BJ (cell line): ENCODE data around the gene GMCL2. TPM values are rescaled to one million over a fixed set of nuclear protein-coding genes. Genes with fewer than 3 reads are reported as not detected.

Experiments used
- CTCF ChIA-PET: fragments of 350-600 bp; formaldehyde crosslinking; extraction: SDS; loops from one replicate; lab custom pipeline; 2021; ENCODE audit warnings: antibody characterized with exemption, inconsistent platforms; lab: Yijun Ruan, JAX
- POLR2A ChIA-PET: fragments of 300-600 bp; sonication (Branson Sonifier 250); formaldehyde crosslinking; extraction: SDS; loops from one replicate; lab custom pipeline; 2021; ENCODE audit warnings: antibody characterized with exemption; lab: Charles Lee
- DNase-seq: peaks from one replicate; pipeline ENCODE4 v3.0.0-alpha.2; 2011; ENCODE audit warnings: low read depth
- H3K27me3 ChIP-seq: 2 replicates; pipeline ENCODE4 v1.6.0; 2011; ENCODE audit warnings: low read length; ENCODE audit not compliant: control insufficient read depth, insufficient read depth
- H3K36me3 ChIP-seq: 2 replicates; pipeline ENCODE4 v1.5.1; 2011; ENCODE audit warnings: low read length; ENCODE audit not compliant: control insufficient read depth, insufficient read depth
- H3K4me3 ChIP-seq: 2 replicates; pipeline ENCODE4 v1.5.1; 2011; ENCODE audit warnings: low read depth, mild to moderate bottlenecking, control low read depth, low read length
- polyA plus RNA-seq: library from polyadenylated mRNA; depleted of rRNA; stranded (reverse); fragments of >200 nt; gene quantifications from 2 replicates; pipeline ENCODE4 v1.2.3, GENCODE V29; 2011
- TF ChIP-seq, protein P1 (sequence below): IDR thresholded peaks from 2 replicates; pipeline ENCODE4 v1.5.1; 2011; ENCODE audit warnings: low read depth, mild to moderate bottlenecking, control low read depth, inconsistent platforms, low read length, moderate library complexity; ENCODE audit not compliant: insufficient read depth

The GMCL2 gene
- polyA plus RNA-seq, 1 experiment, result not detected

DNA sequence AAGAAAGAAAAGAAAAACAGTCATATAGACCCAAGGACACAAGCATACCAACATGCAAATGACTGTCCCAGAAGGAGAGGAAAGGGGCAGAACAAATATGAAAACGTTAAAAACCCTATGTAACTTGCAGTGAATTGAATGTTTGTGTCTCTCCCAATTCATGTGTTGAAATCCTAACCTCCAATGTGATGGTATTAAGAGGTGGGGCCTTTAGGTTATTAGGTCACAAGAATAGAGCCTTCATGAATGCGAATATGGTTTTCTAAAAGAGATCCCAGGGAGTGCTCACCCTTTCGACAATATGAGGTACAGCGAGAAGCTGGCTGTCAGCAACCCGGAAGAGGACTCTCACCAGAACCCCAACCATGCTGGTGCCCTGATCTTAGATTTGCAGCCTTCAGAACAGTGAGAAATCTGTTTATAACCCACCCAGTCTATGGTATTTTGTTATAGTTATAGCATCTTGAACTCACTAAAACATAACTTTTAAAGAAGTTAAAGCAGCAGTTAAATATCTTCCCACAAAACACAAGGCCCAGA, 31.1 kb upstream of the GMCL2 start:
- TF ChIP-seq, protein P1, sequence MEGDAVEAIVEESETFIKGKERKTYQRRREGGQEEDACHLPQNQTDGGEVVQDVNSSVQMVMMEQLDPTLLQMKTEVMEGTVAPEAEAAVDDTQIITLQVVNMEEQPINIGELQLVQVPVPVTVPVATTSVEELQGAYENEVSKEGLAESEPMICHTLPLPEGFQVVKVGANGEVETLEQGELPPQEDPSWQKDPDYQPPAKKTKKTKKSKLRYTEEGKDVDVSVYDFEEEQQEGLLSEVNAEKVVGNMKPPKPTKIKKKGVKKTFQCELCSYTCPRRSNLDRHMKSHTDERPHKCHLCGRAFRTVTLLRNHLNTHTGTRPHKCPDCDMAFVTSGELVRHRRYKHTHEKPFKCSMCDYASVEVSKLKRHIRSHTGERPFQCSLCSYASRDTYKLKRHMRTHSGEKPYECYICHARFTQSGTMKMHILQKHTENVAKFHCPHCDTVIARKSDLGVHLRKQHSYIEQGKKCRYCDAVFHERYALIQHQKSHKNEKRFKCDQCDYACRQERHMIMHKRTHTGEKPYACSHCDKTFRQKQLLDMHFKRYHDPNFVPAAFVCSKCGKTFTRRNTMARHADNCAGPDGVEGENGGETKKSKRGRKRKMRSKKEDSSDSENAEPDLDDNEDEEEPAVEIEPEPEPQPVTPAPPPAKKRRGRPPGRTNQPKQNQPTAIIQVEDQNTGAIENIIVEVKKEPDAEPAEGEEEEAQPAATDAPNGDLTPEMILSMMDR, result no peak
- Histone ChIP-seq H3K27me3 (no peaks in the 10 kb centered on the region), H3K4me3 (no peak overlapping the region), H3K36me3 (peaks cover 25% of the 10 kb centered on the region)
- no peak for DNase-seq
- ChIA-PET POLR2A (no interaction called here), CTCF (no interaction called here)

DNA sequence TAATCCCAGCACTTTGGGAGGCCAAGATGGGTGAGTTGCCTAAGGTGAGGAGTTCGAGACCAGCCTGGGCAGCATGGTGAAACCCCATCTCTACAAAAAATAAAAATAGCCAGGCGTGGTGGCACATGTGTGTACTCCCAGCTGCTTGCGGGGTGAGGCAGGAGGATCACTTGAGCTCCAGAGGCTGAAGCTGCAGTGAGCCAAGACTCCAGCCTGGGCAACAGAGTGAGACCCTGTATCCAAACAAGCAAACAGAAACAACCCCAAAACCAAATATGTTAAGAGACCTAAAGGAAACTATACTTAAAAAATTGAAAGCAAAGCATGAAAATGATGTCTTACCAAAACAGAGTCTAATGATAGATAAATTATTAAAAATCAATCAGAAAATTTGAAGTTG, 29.6 kb upstream of the GMCL2 start:
- Histone ChIP-seq H3K4me3 (no peak overlapping the region), H3K36me3 (peaks cover 32% of the 10 kb centered on the region), H3K27me3 (no peaks in the 10 kb centered on the region)
- no peak for DNase-seq
- POLR2A ChIA-PET, result no interaction called here
- TF ChIP-seq, protein P1, result no peak
- CTCF ChIA-PET, result interaction anchor here (0.6 kb wide), 1 partner anchor 13 kb away, joined by 3 read pairs; no protein-coding TSS in a partner anchor

DNA sequence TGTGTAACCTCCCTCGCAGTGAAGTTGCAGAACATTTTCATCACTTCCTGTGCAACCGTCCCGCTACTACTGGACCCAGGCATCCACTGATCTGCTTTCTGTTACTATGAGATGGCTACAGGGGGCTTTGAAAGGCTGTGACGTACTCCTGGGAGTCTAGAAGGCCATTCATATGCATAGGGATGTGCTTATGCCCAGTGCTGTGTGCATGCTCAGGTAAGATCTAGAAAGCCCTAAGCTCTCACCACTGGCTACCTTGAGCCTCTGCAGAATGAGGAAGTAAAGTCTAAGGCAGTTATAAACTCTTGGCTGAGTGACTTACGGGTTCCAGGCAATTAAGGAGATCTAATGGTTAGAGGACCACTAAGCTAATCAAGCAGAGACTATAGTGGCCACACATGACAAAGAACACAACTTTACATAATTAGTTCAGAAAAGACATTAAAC, 28.9 kb upstream of the GMCL2 start:
- Histone ChIP-seq H3K4me3 (no peak overlapping the region), H3K27me3 (no peaks in the 10 kb centered on the region), H3K36me3 (peaks cover 34% of the 10 kb centered on the region)
- no peak for DNase-seq
- POLR2A ChIA-PET, result no interaction called here
- CTCF ChIA-PET, result interaction anchor here (0.6 kb wide), 2 partner anchors 14 to 1503 kb away, joined by 3 read pairs; no protein-coding TSS in a partner anchor
- TF ChIP-seq, protein P1, result no peak

DNA sequence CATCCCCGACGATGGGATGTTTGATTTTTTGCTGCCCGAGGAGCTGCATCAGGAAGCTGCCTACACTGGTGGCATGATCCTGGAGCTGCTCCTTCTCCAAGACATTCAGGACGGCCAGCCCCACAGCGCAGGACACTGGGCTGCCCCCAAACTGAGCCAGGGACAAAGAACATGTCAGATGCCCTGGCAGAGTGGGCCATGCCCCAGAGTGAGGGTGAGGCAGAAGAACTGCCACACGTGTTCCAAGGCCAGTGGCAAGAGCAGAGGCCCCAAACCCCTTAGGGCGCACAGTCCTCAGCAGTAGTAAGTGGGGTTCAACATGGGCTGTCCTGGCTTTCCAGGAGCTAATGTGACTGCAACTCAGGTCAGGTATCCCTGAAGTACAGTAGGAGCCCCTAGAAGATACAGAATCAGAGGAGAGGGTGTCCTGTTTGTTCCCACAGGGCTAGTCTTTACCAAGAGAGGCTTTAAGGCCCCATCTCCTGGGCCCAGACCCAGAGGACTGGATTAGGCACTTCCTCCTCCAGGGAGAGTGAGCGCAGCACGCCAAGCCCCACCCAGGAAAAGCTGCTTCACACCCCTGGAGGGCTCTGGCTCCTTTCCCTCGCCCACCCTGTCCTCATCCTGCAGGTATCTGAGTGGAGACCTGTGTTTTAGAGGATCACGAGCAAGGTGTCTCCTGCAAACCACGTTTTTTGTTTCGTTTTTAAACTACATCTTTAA, 28.3 kb upstream of the GMCL2 start:
- DNase-seq, result no peak
- H3K27me3 ChIP-seq, result no peaks in the 10 kb centered on the region
- peaks cover 38% of the 10 kb centered on the region for H3K36me3 ChIP-seq
- TF ChIP-seq, protein P1, result no peak
- H3K4me3 ChIP-seq, result no peak overlapping the region
- ChIA-PET CTCF (interaction anchor here (0.6 kb wide), 1 partner anchor 1502 kb away, joined by 3 read pairs; no protein-coding TSS in a partner anchor), POLR2A (interaction anchor here (0.7 kb wide), 1 partner anchor 336 kb away, joined by 3 read pairs; no protein-coding TSS in a partner anchor)

DNA sequence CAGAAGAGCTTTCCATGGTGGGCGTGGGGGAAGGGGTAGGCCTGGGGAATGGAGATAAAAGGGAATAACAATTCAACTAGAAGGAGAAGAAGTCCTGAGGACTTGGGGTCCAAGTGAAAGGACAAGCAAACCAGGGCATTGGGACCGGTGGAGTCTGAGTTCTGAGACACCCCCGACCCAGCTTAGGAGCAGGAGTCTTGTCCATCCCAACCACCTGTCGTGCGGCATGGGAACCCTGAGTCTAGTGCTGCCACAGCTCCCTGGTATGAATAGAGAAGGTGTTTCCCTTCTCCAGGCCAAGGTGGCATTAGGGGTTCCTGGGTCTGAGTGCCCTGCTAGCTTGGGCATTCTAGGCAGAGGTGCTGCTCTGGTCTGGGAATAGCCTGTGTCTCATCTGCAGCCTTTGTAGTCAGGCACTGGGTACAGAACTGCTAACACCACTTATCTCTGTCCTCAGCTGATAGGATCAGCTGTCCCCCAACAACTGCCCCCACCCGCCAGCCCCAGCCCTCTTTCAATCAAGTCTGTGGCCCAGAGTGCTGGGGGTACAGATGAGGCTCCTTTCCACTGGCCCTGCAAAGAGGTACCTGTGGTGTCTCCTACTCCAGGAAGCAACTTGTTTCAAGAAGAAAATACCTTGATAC, 27.1 kb upstream of the GMCL2 start:
- Histone ChIP-seq H3K4me3 (no peak overlapping the region), H3K27me3 (no peaks in the 10 kb centered on the region), H3K36me3 (peaks cover 49% of the 10 kb centered on the region)
- CTCF ChIA-PET, result interaction anchor here (0.7 to 1.6 kb wide), 3 partner anchors 14 to 18 kb away, joined by 3 to 4 read pairs (median 3); no protein-coding TSS in a partner anchor
- POLR2A ChIA-PET, result no interaction called here
- DNase-seq, result no peak
- TF ChIP-seq, protein P1, result no peak
